Omental fat pad (tissue), 4 donors: ENCODE results near the gene PLXNB1. TPM values are rescaled to one million over a fixed set of nuclear protein-coding genes. Genes with fewer than 3 reads are reported as not detected.

Experiments
- ATAC-seq: fragments of 150-250 bp; one replicate; pipeline ENCODE4 v1.9.1; 2016; ENCODE audit warnings: mild to moderate bottlenecking, moderate library complexity; ENCODE audit not compliant: low FRiP score
- DNase-seq: peaks from one replicate; pipeline ENCODE4 v3.0.0-alpha.2; 2019; ENCODE audit warnings: low spot score
- total RNA-seq, 4 donors: library from RNA; depleted of rRNA; stranded (reverse); fragments of >200 nt; gene quantifications; one replicate each; pipeline ENCODE4 v1.1.0, GENCODE V29; 2016
- TF ChIP-seq, protein P1 (sequence below), 3 donors: fragments of 450-650 bp; IDR thresholded peaks; one replicate each; pipeline ENCODE4 v1.5.1; 2016 to 2017; ENCODE audit warnings: antibody characterized with exemption in 3 of 3, mild to moderate bottlenecking in 3 of 3, moderate library complexity in 2 of 3

The PLXNB1 gene
- total RNA-seq, 4 donors from 2014 or later = 66.7 to 91.3 (median 77.1) TPM

DNA sequence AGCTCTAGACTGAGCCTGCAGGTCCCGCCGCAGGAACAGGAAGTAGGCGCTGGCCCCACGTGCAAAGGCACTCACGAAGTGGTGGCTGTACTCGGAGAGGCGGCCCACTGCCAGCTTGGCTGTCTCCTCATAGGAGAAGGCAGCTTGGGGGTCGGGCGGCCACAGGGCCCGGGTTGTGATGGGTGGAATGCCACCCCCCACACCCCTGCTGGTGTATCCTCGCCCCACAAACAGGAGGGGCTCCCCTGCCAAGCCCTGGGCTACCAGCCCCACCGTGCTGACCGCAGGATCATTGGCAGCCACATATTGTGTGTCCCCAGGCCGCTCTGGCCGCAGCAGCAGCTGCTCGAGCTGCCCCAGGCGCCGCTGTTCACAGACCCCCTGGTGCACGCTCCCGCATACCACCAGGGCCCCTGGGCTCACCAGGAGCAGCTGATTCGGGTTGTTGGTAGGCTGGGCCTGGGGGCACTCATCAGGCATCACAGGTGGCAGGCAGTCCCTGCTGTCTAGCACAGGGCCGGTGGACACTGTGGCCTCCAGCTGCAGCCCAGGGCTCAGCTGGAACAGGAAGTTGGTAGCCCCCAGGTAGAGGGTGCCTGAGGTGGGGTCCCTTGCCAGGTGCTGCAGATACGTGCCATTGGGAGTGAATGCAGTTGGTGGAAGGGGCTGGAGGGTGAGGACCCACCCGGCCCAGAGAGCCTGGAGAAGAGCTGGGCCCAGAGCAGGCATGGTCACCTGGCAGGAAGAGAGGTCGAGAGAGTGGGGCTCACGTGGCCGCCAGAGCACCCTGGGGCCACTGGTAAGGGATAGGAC, 5.8 kb downstream of the PLXNB1 start:
- TF ChIP-seq, protein P1, sequence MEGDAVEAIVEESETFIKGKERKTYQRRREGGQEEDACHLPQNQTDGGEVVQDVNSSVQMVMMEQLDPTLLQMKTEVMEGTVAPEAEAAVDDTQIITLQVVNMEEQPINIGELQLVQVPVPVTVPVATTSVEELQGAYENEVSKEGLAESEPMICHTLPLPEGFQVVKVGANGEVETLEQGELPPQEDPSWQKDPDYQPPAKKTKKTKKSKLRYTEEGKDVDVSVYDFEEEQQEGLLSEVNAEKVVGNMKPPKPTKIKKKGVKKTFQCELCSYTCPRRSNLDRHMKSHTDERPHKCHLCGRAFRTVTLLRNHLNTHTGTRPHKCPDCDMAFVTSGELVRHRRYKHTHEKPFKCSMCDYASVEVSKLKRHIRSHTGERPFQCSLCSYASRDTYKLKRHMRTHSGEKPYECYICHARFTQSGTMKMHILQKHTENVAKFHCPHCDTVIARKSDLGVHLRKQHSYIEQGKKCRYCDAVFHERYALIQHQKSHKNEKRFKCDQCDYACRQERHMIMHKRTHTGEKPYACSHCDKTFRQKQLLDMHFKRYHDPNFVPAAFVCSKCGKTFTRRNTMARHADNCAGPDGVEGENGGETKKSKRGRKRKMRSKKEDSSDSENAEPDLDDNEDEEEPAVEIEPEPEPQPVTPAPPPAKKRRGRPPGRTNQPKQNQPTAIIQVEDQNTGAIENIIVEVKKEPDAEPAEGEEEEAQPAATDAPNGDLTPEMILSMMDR (IDR thresholded peaks at IDR 0.05) = no peak
- no peak for ATAC-seq
- DNase-seq = no peak

DNA sequence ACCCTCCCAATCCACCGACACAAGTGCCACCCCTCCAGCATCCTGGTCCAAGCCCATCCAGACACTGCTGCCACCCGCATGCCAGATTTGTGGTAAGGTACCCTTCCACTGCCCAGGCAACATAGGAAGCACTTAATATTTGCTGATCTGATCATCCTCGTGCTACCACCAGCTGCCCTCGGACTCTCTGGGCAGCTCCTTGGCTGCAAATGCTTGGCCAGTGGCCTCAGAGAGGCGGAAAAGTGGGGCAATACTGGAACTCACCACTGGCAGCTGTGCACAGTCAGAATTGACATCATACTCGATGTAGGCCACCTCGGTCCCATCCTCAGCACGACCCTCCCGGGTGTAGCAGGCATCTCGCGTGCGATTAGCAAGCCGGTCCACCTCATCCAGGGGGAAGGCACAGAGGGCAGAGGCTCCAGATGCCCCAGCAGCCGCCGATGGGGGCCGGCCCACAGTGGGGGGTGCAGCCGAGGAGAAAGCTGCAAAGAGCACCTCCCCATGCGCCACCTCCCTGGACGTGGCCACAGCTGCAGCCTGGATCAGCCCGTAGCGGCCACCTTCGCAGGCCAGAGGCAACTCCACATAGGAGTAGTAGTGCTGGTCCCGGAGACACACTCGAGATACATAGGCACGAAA, 6.5 kb downstream of the PLXNB1 start:
- DNase-seq (no peak), ATAC-seq (no peak)
- TF ChIP-seq, protein P1 (IDR thresholded peaks at IDR 0.05) = no peak

DNA sequence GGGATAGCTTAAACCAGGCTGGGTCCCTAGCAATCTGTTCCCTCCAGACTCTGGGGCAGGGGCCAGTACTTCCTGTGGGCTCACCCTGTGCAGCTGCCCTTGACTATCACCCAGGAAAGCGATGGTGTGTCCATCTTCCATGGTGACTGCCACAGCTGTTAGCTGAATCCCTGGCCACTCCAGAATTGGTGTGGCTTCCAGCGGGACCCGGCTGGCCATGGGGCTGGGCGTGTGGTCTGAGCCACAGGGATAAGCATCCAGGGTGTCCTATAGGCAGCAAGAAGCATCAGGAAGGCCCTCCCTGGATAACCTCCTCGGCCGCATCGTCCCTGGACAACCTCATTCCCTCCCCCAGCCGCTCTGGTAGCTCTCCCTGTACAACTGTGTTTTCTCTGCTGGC, 7.2 kb downstream of the PLXNB1 start:
- TF ChIP-seq, protein P1 (IDR thresholded peaks at IDR 0.05) = no peak
- DNase-seq (no peak), ATAC-seq (no peak)

DNA sequence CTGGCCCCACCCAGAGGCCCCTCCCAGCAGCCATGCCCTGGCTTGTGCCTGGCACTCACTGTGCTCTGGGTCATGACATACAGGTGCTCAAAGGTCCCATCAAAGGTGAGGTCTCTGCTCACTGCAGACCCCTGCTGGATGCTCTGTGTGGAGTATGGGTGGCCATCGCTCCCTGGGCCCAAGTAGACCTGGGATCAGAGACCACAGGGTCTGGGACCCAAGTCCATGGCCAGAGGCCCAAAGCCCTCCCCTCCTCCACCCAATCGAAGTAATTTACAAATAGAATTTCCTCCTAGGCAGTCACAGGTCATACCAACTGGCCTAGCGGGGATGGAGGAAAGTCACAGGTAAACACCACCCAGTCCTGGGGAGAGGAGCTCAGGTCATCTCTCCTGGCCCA, 7.6 kb downstream of the PLXNB1 start:
- ATAC-seq = no peak
- DNase-seq = no peak
- TF ChIP-seq, protein P1 (IDR thresholded peaks at IDR 0.05) = no peak

DNA sequence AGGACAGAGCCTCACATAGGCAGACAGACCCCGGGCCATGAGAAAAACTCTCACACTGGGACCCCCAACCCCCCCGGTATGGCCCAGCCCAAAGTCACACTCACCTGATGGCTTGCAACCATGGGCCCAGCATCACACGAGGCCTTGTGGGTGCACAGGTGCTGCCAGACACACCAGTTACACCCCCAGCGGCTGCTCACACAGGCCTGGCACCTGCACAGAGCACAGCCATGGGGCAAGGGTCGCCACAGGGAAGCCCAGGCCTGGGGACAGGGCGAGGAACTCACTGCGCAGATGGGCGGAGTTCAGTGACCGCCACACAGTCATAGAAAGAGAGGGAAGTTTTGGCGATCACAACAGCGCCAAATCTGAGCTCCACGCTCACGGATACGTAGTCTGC, 9.3 kb downstream of the PLXNB1 start:
- TF ChIP-seq, protein P1 (IDR thresholded peaks at IDR 0.05) = no peak
- DNase-seq (no peak), ATAC-seq (no peak)

DNA sequence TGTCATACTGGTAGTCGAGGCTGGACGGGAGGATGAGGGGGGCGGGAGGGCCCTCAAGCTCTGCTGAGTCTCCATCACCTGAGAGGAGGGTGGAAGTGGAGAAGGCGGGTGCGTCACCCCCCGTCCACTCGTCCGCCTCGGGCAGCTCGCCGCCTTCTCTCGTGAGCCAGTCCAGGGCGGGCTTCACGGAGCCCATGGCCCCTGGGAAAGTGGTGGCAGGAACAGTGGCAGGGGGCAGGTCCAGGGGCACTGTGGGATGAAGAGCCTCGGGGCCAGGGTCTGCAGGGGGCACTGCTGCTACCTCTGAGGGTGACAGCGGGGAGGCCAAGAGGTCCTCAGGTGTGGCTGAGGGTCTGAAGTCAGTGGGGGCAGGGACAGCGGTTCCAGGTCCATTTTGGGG, 10.3 kb downstream of the PLXNB1 start:
- TF ChIP-seq, protein P1 (IDR thresholded peaks at IDR 0.05) = no peak
- ATAC-seq = no peak
- no peak for DNase-seq

DNA sequence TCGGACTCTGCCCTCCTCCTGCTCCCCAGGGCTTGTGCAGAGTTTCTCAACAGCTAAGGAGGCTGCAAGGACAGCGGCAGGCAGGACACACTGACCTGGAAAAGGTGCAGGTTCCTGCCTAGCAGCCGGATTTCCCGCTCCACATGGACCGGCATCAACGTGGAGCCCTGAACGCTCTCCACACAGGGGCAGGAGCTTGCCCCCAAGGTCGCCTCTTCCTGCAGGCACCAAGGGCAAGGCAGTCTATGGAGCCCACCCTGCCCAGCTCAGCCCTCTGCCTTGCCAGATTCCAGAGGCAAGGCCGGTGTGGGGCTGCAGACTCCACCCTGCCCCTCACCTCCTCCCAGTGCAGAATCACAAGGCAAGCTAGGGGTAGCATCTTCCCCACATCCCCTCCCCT, 10.7 kb downstream of the PLXNB1 start:
- ATAC-seq = no peak
- DNase-seq = no peak
- TF ChIP-seq, protein P1 (IDR thresholded peaks at IDR 0.05) = no peak
